Measurements from ENCODE around the gene FLII. TPM values are rescaled to one million over a fixed set of nuclear protein-coding genes. Genes with fewer than 3 reads are reported as not detected.

FLII gene
- total RNA-seq, 1 donor from 2014 or later = 517 TPM

GRCh38 chr17:18237461-18237860 lies 21.1 kb downstream of the FLII start:
- no peak for TF ChIP-seq CTCF (IDR thresholded peaks at IDR 0.05; ENCODE audit: insufficient read depth, low read length, severe bottlenecking)
- peaks cover 36% of the 10 kb centered on the region for H3K36me3 ChIP-seq (ENCODE audit: control insufficient read depth, insufficient read depth, low read length)
- no peak for DNase-seq (ENCODE audit: low read depth)

GRCh38 chr17:18236494-18236893 lies 22.0 kb downstream of the FLII start:
- TF ChIP-seq CTCF (IDR thresholded peaks at IDR 0.05; ENCODE audit: insufficient read depth, low read length, severe bottlenecking) = no peak
- no peak for DNase-seq (ENCODE audit: low read depth)
- no peak for FAIRE-seq
- Histone ChIP-seq H3K36me3 (ENCODE audit: control insufficient read depth, insufficient read depth, low read length) (peaks cover 36% of the 10 kb centered on the region), H3K4me3 (ENCODE audit: low read depth, low read length) (no peak overlapping the region), H3K27me3 (ENCODE audit: control insufficient read depth, insufficient read depth, low read length) (no peaks in the 10 kb centered on the region)

More at GRCh38 chr17:18237461-18237860, 21.1 kb downstream of the FLII start:
- no peaks in the 10 kb centered on the region for H3K27me3 ChIP-seq (ENCODE audit: control insufficient read depth, insufficient read depth, low read length)
- no peak overlapping the region for H3K4me3 ChIP-seq (ENCODE audit: low read depth, low read length)
- no peak for FAIRE-seq

GRCh38 chr17:18235743-18236256 lies 22.7 kb downstream of the FLII start:
- no peaks in the 10 kb centered on the region for H3K27me3 ChIP-seq (ENCODE audit: control insufficient read depth, insufficient read depth, low read length)

GRCh38 chr17:18234853-18235380 lies 23.6 kb downstream of the FLII start:
- FAIRE-seq = no peak
- Histone ChIP-seq H3K27me3 (ENCODE audit: control insufficient read depth, insufficient read depth, low read length) (no peaks in the 10 kb centered on the region), H3K36me3 (ENCODE audit: control insufficient read depth, insufficient read depth, low read length) (peaks cover 30% of the 10 kb centered on the region), H3K4me3 (ENCODE audit: low read depth, low read length) (no peak overlapping the region)
- TF ChIP-seq CTCF (IDR thresholded peaks at IDR 0.05; ENCODE audit: insufficient read depth, low read length, severe bottlenecking) = no peak
- no peak for DNase-seq (ENCODE audit: low read depth)

More at GRCh38 chr17:18235743-18236256, 22.7 kb downstream of the FLII start:
- DNase-seq (ENCODE audit: low read depth) = peak; percentile 89
- no peak for TF ChIP-seq CTCF (IDR thresholded peaks at IDR 0.05; ENCODE audit: insufficient read depth, low read length, severe bottlenecking)
- no peak for FAIRE-seq
- Histone ChIP-seq H3K4me3 (ENCODE audit: low read depth, low read length) (no peak overlapping the region), H3K36me3 (ENCODE audit: control insufficient read depth, insufficient read depth, low read length) (peaks cover 34% of the 10 kb centered on the region)

- no peaks in the 10 kb centered on the region for H3K27me3 ChIP-seq (ENCODE audit: control insufficient read depth, insufficient read depth, low read length)
- DNase-seq (ENCODE audit: low read depth) (no peak), FAIRE-seq (no peak)
- H3K36me3 ChIP-seq (ENCODE audit: control insufficient read depth, insufficient read depth, low read length) = peaks cover 27% of the 10 kb centered on the region
- TF ChIP-seq CTCF (IDR thresholded peaks at IDR 0.05; ENCODE audit: insufficient read depth, low read length, severe bottlenecking) = no peak
- H3K4me3 ChIP-seq (ENCODE audit: low read depth, low read length) = no peak overlapping the region
These were observed 24.6 kb downstream of the FLII start for GRCh38 chr17:18233803-18234518.
